Activated B cell treated with CpG ODN at 0.5 μM for 24 hours (primary cell): ENCODE data around the gene EMX1. TPM values are rescaled to one million over a fixed set of nuclear protein-coding genes. Genes with fewer than 3 reads are reported as not detected.

ENCODE experiments used
- ATAC-seq: fragments of 200-7000 bp; cut with Tn5 transposase; one replicate; pipeline ENCODE4 v1.10.0; 2021; ENCODE audit warnings: low read depth, mild to moderate bottlenecking, moderate library complexity
- CTCF ChIA-PET: fragments of 350-600 bp; sonication (Branson Sonifier 250); formaldehyde crosslinking; loops from one replicate; lab custom pipeline; 2021; ENCODE audit warnings: antibody characterized with exemption; lab: Charles Lee
- POLR2A ChIA-PET: fragments of 350-600 bp; sonication (Branson Sonifier 250); formaldehyde crosslinking; loops from one replicate; lab custom pipeline; 2021; ENCODE audit warnings: antibody characterized with exemption; lab: Charles Lee
- DNase-seq: peaks from one replicate; pipeline ENCODE4 v3.0.0; 2022
- H3K27ac Mint-ChIP-seq: one replicate; pipeline ENCODE4 v1.8.0; 2020; ENCODE audit warnings: mixed read lengths
- H3K27me3 Mint-ChIP-seq: one replicate; pipeline ENCODE4 v1.8.0; 2021; ENCODE audit warnings: mixed read lengths
- H3K36me3 Mint-ChIP-seq: one replicate; pipeline ENCODE4 v1.8.0; 2021; ENCODE audit warnings: low read depth, mixed read lengths
- H3K4me1 Mint-ChIP-seq: one replicate; pipeline ENCODE4 v1.8.0; 2021; ENCODE audit warnings: mixed read lengths
- H3K4me3 Mint-ChIP-seq: one replicate; pipeline ENCODE4 v1.8.0; 2020; ENCODE audit warnings: mild to moderate bottlenecking, mixed read lengths
- H3K9me3 Mint-ChIP-seq: one replicate; pipeline ENCODE4 v1.8.0; 2020; ENCODE audit warnings: mixed read lengths
- CTCF ChIP-seq: fragments of 200-600 bp; IDR thresholded peaks from one replicate; pipeline ENCODE4 v1.8.0; 2022; ENCODE audit warnings: antibody characterized with exemption, mild to moderate bottlenecking
- intact Hi-C: fragments of 100-400 bp; cut with micrococcal nuclease; formaldehyde crosslinking; loops from one replicate; pipeline ENCODE4 v1.15.1; 2024
- total RNA-seq: library from RNA; stranded (reverse); gene quantifications from 2 replicates; pipeline ENCODE4 v1.2.3, GENCODE V29; 2022

The EMX1 gene
- total RNA-seq, 1 donor from 2014 or later = 0.22 TPM

- ChIA-PET POLR2A (interaction anchor here (0.6 kb wide), 1 partner anchor 90 kb away, joined by 3 read pairs; no protein-coding TSS in a partner anchor), CTCF (no interaction called here)
- H3K36me3 Mint-ChIP-seq = no peaks in the 10 kb centered on the region
- DNase-seq = no peak
- no peaks in the 10 kb centered on the region for H3K4me1 Mint-ChIP-seq
- H3K9me3 Mint-ChIP-seq = no peaks in the 10 kb centered on the region
- no peak overlapping the region for H3K4me3 Mint-ChIP-seq
- TF ChIP-seq CTCF = no peak
- intact Hi-C loops = no loop called here
- no peaks in the 10 kb centered on the region for H3K27me3 Mint-ChIP-seq
- no peak overlapping the region for H3K27ac Mint-ChIP-seq
- no peak for ATAC-seq
Measured at GRCh38 chr2:72965770-72966450, 48.6 kb downstream of the EMX1 start.

GRCh38 chr2:72968286-72968685 lies 51.0 kb downstream of the EMX1 start:
- intact Hi-C loops = no loop called here
- Mint-ChIP-seq H3K27me3 (no peaks in the 10 kb centered on the region), H3K27ac (no peak overlapping the region), H3K4me3 (no peak overlapping the region), H3K36me3 (no peaks in the 10 kb centered on the region), H3K9me3 (no peaks in the 10 kb centered on the region), H3K4me1 (no peaks in the 10 kb centered on the region)
- ChIA-PET POLR2A (no interaction called here), CTCF (no interaction called here)
- no peak for TF ChIP-seq CTCF
- DNase-seq (no peak), ATAC-seq (no peak)

GRCh38 chr2:72969706-72970105 lies 52.4 kb downstream of the EMX1 start:
- intact Hi-C loops = no loop called here
- H3K36me3 Mint-ChIP-seq = no peaks in the 10 kb centered on the region
- no peak overlapping the region for H3K4me3 Mint-ChIP-seq
- no peaks in the 10 kb centered on the region for H3K9me3 Mint-ChIP-seq
- no peak for ATAC-seq
- no peaks in the 10 kb centered on the region for H3K27me3 Mint-ChIP-seq
- H3K27ac Mint-ChIP-seq = no peak overlapping the region
- no peak for TF ChIP-seq CTCF
- ChIA-PET CTCF (interaction anchor here (1.6 kb wide), 1 partner anchor 22 kb away, joined by 4 read pairs; no protein-coding TSS in a partner anchor), POLR2A (no interaction called here)
- no peaks in the 10 kb centered on the region for H3K4me1 Mint-ChIP-seq
- DNase-seq = no peak

- ChIA-PET CTCF (interaction anchor here (1.6 kb wide), 1 partner anchor 21 kb away, joined by 4 read pairs; no protein-coding TSS in a partner anchor), POLR2A (no interaction called here)
- intact Hi-C loops = no loop called here
- Mint-ChIP-seq H3K27me3 (no peaks in the 10 kb centered on the region), H3K9me3 (no peaks in the 10 kb centered on the region), H3K4me1 (no peaks in the 10 kb centered on the region), H3K27ac (no peak overlapping the region), H3K4me3 (no peak overlapping the region), H3K36me3 (no peaks in the 10 kb centered on the region)
- no peak for ATAC-seq
- TF ChIP-seq CTCF = no peak
- DNase-seq = no peak
Measured at GRCh38 chr2:72971036-72971435, 53.7 kb downstream of the EMX1 start.

- Mint-ChIP-seq H3K4me1 (no peaks in the 10 kb centered on the region), H3K9me3 (no peaks in the 10 kb centered on the region), H3K27me3 (no peaks in the 10 kb centered on the region), H3K4me3 (no peak overlapping the region), H3K27ac (no peak overlapping the region), H3K36me3 (no peaks in the 10 kb centered on the region)
- ChIA-PET CTCF (interaction anchor here (1.7 to 2.4 kb wide), 2 partner anchors 18 to 79 kb away, joined by 5 to 19 read pairs; no protein-coding TSS in a partner anchor), POLR2A (no interaction called here)
- intact Hi-C loops = loop anchor here (1.0 kb wide), 1 partner anchor 80 kb away; no protein-coding TSS in a partner anchor
- ATAC-seq (no peak), DNase-seq (no peak)
- no peak for TF ChIP-seq CTCF
Measured at GRCh38 chr2:72972352-72973136, 55.2 kb downstream of the EMX1 start.
